HL-60/S4 treated with phorbol 12-myristate 13-acetate at 8.2 ng/mL for 4 days and 3 days (cell line): ENCODE data around the gene RASSF5.

Source experiments
- in situ Hi-C: fragments of 300-500 bp; cut with MboI; formaldehyde crosslinking; loops from 2 replicates; pipeline ENCODE4 v1.15.0; 2022; ENCODE audit warnings: low sequenced_read_pairs

RASSF5 gene

GRCh38 chr1:206566999-206567398, 59.7 kb downstream of the RASSF5 start:
- in situ Hi-C loops = no loop called here

DNA sequence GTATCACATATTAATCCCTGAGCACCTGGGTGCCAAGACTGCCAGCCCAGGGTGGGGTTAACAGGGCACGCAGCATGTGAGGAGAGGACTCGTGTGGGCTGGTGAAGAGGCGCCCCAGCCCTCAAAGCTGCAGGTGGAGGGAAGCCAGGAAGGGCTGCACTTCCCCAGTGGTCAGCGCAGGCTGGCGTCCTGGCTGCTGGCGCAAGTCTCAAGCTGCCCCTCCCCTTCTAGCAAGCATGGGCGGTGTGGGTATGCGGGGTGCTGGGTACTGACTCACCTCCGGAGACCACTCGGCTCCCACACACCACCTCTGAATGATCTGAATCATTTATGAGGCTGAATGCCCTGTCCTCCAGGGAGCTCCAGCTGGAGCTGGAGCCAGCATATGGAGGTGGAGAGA, 60.9 kb downstream of the RASSF5 start:
- in situ Hi-C loops = no loop called here

DNA sequence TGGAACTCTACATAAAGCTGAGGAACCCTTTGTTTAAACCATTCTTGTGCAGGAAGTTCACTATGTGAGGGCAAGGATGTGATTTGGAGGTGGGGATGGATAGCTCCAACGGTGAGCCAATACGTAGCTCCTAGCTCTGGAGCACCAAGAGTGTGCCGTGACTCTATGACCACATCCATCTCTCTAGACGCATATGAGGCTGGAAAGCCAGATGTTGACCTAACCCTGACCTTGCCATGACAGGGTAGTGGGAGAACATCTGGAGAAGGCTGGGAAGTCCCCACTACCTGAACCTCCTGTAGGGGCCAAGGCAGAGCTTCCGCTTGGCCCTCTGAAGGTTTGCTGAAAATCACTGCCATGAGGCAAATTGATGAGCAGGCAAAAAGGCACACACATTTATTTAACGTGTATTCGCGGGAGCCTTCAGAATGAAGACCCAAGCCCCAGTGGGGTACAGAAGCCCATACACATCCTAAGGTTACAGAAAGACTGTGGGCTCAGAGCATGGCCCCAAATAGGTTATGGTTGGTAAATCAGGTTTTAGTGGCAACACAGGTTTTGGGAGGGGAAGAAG, 61.5 kb downstream of the RASSF5 start:
- in situ Hi-C loops = no loop called here

GRCh38 chr1:206569556-206569955, 62.2 kb downstream of the RASSF5 start:
- in situ Hi-C loops = no loop called here

DNA sequence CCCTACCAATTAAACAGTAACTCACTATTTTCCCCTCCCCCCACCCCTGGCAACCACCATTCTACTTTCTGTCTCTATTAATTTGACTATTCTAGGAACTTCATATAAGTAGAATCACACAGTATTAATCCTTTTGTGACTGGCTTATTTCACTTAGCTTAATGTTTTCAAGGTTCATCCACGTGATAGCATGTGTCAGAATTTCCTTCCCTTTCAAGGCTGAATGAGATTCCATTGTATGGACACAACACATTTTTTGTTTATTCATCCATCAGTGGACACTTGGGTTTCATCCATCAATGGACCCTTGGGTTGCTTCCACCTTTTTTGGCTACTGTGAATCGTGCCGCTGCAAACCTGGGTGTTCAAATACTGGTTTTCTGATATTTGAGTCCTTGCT, 63.2 kb downstream of the RASSF5 start:
- in situ Hi-C loops = no loop called here

- in situ Hi-C loops = no loop called here
Observed at GRCh38 chr1:206572835-206573234, 65.5 kb downstream of the RASSF5 start.

DNA sequence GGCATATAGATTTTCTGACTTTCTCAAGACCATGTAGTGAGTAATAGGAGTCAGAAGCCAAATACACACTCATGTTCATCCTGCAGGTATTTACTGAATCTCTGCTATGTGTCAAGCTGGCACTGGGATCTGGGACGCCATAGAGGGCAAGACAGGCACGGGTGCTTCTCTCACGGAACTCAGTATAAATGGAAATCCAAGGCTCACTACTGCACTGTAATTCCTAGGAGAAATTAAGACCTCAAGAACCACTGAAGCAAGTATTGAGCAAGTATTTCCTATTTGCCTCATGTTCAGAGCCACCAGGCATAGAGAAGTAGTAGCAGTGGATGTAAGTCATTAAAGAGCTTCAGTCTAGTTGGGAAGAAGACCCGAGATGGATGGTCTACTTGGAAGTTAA, 66.0 kb downstream of the RASSF5 start:
- in situ Hi-C loops = no loop called here

DNA sequence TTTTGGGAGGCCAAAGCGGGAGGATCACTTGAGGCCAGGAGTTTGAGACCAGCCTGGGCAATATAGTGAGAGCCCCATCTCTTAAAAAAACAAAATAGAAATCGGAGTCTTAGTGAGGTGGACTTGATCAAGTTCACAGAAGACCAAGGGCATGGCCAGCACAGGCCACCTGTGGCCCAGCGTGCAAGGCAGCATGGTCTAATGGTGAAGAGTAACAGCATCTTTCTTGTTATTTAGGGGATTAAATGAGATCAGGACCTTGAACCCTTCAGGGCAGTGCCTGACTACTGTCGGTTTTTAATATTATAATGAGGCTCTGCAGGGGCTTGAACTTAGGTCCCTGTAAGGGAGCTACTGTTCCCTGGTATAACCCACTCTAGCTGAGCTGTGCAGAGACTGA, 66.4 kb downstream of the RASSF5 start:
- in situ Hi-C loops = no loop called here

DNA sequence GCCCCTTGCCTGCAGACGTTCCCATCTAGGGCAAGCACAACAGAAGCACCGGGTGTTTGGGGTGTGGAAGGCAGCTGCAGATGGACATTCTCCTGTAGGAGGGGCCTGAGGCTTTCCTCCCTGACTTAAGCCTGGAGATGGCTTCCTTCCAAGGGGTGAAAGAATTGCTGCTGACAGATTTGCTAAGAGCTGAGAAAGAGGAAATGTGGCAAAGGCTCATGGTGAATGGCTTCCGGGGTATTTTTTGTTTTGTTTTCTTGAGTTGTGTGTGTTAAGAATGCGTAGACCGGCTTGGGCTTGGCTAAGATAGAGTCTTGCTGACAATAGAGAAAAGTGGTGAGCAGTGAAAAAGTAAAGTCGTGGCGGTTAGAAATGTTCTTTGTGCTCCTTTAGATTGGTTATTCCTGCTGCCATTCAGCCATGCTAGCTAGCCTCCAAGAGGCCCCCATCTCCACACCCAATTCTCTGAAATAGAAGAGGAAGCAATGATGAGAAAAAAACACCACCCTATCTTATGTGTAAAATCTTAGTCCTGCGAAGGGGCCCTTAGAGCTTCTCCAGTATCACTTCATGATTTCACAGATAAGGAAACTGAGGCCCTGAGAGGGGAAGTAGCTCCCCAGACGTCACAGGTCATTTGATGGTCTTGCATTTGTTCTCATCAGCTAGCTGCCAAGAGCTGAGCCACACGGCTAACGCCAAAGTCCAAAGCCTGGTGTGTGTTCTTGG, 68.0 kb downstream of the RASSF5 start:
- in situ Hi-C loops = no loop called here

DNA sequence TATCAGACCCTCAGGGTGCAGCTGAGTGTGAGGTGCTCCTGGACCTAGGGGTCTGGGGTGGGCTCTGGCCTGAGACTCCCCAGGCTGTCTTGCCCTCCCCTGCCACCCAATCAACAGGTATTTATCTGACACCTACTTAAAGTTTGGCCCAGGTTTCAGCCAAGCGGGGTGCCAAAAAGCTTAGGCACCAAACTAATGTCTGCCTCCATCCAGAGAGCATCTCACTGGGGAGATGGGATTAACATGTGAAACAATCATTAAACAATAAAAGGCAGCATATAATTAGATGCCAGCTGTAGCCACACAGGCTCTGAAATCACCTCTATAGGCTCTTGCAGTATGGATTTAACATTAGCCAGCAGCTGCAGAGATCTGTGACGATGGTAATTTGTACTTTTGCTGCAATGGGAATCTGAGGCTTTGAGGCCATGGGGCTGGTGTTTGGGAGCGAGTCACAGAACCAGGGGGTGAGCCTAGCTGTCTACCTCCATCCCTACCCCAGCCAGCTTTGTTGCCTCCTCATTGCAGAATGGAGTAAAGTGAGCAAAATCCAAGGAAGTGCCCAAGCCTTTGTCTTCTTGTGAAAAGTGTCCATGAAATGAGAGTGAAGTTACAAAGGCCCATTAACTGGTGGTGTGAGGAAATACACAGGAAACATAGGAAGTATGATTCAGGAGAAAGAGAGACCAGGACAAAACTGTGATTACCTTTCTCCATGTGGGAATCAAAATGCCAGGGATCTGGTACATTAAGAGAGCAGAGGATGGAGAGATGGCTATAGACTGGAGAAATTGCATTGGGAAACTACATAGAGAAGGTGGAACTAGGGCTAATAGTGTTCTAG, 68.8 kb downstream of the RASSF5 start:
- in situ Hi-C loops = no loop called here

GRCh38 chr1:206577626-206578025, 70.3 kb downstream of the RASSF5 start:
- in situ Hi-C loops = no loop called here

- in situ Hi-C loops = no loop called here
Observed at GRCh38 chr1:206578068-206578977, 71.0 kb downstream of the RASSF5 start.

DNA sequence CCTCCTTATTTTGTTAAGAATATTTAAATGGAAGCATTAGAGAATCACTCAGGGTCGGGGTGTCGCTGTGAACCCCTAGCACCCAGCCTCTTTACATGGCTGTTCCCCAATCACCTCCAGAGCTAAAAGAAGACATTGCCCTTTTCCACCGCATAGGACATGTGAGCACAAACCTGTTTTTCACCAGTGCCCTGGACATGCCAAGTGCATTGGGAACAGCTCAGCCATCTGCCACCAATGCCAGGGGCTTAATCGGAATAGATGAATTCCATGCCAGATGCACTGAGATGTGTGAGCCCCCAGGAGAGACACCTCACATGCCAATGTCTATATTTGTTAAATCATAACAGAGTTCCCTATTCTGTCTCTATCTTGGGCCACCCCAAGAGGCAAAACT, 71.6 kb downstream of the RASSF5 start:
- in situ Hi-C loops = no loop called here

GRCh38 chr1:206579747-206580437, 72.6 kb downstream of the RASSF5 start:
- in situ Hi-C loops = loop anchor here (5.0 kb wide), 1 partner anchor 98 kb away; no protein-coding TSS in a partner anchor

DNA sequence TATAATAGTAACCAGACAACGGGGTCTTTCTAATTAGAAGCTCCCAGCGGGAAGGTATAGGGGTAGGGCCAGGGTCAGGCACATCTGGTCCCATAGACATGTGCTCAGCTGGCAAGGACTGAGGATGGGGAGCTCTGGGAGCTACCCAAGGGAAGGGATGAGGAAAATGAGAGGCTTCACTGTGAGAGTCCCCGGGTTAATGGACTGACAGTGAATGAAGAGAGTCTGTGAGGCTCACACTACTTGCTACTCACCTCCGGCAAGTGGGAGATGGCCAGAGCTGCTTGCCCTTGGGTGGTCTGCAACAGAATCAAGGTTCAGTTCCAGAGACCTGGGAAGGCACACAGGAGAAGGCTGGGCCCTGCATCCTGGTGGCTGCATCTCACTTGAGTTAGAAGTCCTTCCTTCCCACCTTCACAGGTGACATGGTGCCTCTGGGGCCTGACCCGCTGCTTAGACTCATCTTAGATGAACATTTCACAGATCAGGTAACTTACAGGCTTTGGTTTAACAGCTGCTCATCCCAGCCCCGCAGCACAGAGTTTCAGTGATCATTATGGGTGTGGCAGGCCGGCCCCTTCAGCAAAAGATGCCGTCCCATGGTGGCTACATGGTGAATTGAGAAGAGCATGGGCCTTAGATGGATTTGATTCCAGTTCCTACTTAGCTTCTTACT, 73.2 kb downstream of the RASSF5 start:
- in situ Hi-C loops = loop anchor here (5.0 kb wide), 1 partner anchor 98 kb away; no protein-coding TSS in a partner anchor

DNA sequence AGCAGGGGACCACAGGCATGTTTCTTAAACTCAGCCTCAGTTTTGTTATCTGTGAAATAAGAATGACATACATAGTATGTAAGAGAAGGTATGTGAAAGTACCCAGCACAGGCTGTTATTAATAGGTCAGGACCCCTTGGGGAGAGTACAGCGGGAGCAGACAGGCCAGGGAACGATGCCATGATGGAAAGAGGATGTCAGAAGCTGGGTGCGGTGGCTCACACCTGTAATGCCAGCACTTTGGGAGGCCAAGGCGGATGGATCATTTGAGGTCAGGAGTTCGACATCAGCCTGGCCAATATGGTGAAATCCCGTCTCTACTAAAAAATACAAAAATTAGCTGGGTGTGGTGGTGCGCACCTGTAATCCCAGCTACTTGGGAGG, 73.8 kb downstream of the RASSF5 start:
- in situ Hi-C loops = loop anchor here (5.0 kb wide), 1 partner anchor 99 kb away; no protein-coding TSS in a partner anchor

DNA sequence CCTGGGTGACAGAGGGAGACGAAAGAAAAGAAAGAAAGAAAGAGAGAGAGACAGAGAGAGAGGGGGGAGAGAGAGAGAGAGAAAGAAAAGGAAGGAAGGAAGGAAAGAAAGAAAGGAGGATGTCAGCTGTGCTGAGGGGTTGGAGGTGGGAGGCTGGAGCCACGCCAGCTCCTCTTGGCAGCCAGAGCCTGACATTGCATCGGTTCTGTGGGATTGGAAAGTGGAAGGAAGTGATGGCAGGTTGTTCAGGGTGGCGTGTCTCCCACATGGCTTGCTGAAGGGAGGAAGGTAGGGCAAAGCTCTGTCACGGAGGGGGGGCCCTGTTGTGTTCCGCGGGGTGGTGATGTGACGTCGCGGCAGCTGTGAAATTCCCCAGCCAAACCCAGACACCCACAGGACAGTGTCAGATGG, 74.2 kb downstream of the RASSF5 start:
- in situ Hi-C loops = loop anchor here (5.0 kb wide), 1 partner anchor 99 kb away; no protein-coding TSS in a partner anchor

DNA sequence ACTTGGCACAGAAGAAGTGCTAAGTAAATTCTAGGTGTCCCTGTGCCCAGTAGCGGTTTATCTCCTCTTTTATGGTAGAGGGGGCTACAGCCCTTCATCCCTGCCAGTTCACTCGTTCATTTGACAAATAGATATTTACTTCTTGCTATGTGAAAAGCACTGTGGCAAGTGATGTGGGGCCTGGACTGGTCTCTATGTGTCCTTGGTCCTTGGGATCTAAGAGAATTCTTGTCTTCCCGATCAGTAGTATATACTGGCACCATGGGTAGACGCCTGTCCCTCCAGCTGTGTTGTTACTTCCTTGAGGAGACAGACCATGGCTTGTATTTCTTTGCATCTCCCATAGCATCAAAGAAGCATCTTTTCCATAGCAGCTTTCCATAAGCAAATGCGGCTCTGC, 75.2 kb downstream of the RASSF5 start:
- in situ Hi-C loops = loop anchor here (5.0 kb wide), 1 partner anchor 100 kb away; no protein-coding TSS in a partner anchor

DNA sequence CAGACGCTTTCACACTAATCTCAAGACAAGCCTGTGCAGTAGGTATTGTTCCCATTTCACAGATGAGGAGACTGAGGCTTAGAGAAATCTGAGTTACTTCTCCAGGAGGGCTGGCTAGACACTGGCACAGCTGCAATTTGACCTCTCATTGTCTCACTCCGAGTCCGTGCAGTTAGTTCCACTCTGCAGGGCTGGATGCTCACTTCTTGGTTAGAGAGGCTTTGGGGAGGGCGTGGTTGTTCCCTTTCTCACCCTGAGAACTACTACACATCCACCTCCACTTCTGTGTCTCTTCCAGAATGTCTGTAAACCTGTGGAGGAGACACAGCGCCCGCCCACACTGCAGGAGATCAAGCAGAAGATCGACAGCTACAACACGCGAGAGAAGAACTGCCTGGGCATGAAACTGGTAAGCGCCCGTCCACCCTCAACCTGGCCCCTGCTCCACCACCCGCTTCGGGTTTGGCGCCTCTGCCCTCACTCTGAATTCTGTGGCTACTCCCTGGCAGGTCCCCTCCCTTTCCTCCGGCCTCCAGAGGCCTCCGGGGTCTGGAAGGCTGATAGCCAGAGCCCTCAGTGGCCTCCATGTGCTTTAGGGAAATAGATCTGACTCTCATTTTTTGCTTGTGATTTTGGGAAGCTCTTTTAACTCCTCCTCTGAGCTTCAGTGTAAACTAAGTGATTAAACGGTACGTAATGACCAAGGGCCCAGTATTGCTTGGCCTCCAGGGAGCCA, 75.8 kb downstream of the RASSF5 start:
- in situ Hi-C loops = loop anchor here (5.0 kb wide), 1 partner anchor 101 kb away; no protein-coding TSS in a partner anchor
